Cardiac muscle cell (in vitro differentiated cells and primary cell): ENCODE results near the gene RGSL1. TPM values are rescaled to one million over a fixed set of nuclear protein-coding genes. Genes with fewer than 3 reads are reported as not detected.

Source experiments
- DNase-seq, 2 donors: peaks; one replicate each; pipeline versions ENCODE4 v3.0.0 to v3.0.0-alpha.2; 2010 to 2017; ENCODE audit warnings: low read depth in 1 of 2, low spot score in 1 of 2
- H3K27ac ChIP-seq: fragments of 200-600 bp; sonication (generic); 2 replicates; pipeline ENCODE4 v1.5.1; 2016
- H3K27me3 ChIP-seq: fragments of 200-600 bp; sonication (generic); 2 replicates; pipeline ENCODE4 v1.6.0; 2016; ENCODE audit warnings: control low read depth
- H3K36me3 ChIP-seq: fragments of 200-600 bp; sonication (generic); 2 replicates; pipeline ENCODE4 v1.5.1; 2016; ENCODE audit warnings: control low read depth
- H3K4me1 ChIP-seq: fragments of 200-600 bp; sonication (generic); 2 replicates; pipeline ENCODE4 v1.8.1; 2017; ENCODE audit warnings: low read depth, mild to moderate bottlenecking, mixed run types
- H3K4me3 ChIP-seq: fragments of 200-600 bp; sonication (generic); 2 replicates; pipeline ENCODE4 v1.5.1; 2016; ENCODE audit warnings: mild to moderate bottlenecking
- H3K9me3 ChIP-seq: fragments of 200-600 bp; sonication (generic); 2 replicates; pipeline ENCODE4 v1.5.1; 2017; ENCODE audit warnings: low read depth, mild to moderate bottlenecking, control low read depth
- CTCF ChIP-seq: IDR thresholded peaks from 2 replicates; pipeline ENCODE4 v1.5.1; 2012; ENCODE audit warnings: low read depth, mild to moderate bottlenecking, low read length
- polyA plus RNA-seq: library from polyadenylated mRNA; unstranded; fragments of >200 nt; fragmentation: Nextera tagmentation; extraction: Ambion mirVana; gene quantifications from 2 replicates; pipeline ENCODE4 v1.2.1, GENCODE V29; 2016
- total RNA-seq: library from RNA; depleted of rRNA; stranded (reverse); fragments of >200 nt; gene quantifications from 2 replicates; pipeline ENCODE4 v1.2.3, GENCODE V29; 2016

The RGSL1 gene
- total and polyA plus RNA-seq, 2 experiments from 2014 or later: not detected

GRCh38 chr1:182447660-182448059 is 2.3 kb upstream of the RGSL1 start:
- TF ChIP-seq CTCF: no peak
- Histone ChIP-seq H3K9me3 (no peaks in the 10 kb centered on the region), H3K27me3 (no peaks in the 10 kb centered on the region), H3K4me1 (no peaks in the 10 kb centered on the region), H3K36me3 (no peaks in the 10 kb centered on the region), H3K27ac (no peak overlapping the region), H3K4me3 (no peak overlapping the region)
- DNase-seq: no peak

GRCh38 chr1:182453631-182454030 is 3.7 kb downstream of the RGSL1 start:
- TF ChIP-seq CTCF: no peak
- no peaks in the 10 kb centered on the region for H3K36me3 ChIP-seq
- H3K27me3 ChIP-seq: no peaks in the 10 kb centered on the region
- no peak overlapping the region for H3K27ac ChIP-seq
- no peak for DNase-seq
- no peaks in the 10 kb centered on the region for H3K4me1 ChIP-seq
- H3K9me3 ChIP-seq: no peaks in the 10 kb centered on the region
- H3K4me3 ChIP-seq: no peak overlapping the region

DNA sequence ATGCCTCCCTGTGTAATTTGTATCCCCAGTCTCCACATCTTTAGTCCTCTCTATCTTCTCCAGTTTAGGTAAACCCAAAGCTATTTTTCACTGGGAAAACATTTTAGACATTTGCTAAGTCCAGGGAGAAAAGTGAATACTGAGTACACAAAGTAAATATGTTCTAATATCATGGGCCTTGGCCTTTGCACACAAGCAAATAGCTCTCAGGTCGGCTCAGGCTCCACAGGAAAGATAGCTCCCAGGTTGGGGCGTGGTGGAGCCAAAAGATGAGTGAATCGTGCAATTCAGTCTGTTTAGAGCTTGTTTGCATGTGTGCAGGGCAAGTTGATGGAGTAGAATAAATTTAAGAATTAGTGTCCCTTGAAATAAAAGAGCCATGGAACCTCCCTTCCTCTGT is 7.9 kb downstream of the RGSL1 start:
- DNase-seq: no peak
- no peak for TF ChIP-seq CTCF
- no peaks in the 10 kb centered on the region for H3K4me1 ChIP-seq

DNA sequence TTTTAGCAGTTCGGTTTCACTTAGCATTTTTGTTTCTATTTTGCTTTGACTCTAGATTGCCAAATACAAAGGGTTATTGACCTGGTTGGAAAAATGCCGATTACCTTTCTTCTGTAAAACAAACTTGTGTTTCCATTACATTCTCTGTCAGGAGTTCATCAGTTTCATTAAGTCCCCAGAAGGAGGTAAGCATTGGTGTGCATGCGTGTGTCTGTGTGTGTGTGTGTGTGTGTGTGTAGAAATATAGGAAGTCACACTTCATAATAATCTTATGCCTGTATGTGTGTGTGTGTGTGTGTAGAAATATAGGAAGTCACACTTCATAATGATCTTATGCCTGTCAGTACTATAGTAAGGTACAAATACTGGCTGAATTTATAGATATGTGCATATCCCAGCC is 10.0 kb downstream of the RGSL1 start:
- TF ChIP-seq CTCF: no peak
- H3K36me3 ChIP-seq: no peaks in the 10 kb centered on the region
- H3K9me3 ChIP-seq: no peaks in the 10 kb centered on the region
- no peak overlapping the region for H3K27ac ChIP-seq
- no peaks in the 10 kb centered on the region for H3K27me3 ChIP-seq
- H3K4me3 ChIP-seq: no peak overlapping the region
- DNase-seq: no peak
- H3K4me1 ChIP-seq: no peaks in the 10 kb centered on the region

More for the DNA sequence above, 7.9 kb downstream of the RGSL1 start:
- Histone ChIP-seq H3K27ac (no peak overlapping the region), H3K27me3 (no peaks in the 10 kb centered on the region), H3K4me3 (no peak overlapping the region), H3K36me3 (no peaks in the 10 kb centered on the region), H3K9me3 (no peaks in the 10 kb centered on the region)

DNA sequence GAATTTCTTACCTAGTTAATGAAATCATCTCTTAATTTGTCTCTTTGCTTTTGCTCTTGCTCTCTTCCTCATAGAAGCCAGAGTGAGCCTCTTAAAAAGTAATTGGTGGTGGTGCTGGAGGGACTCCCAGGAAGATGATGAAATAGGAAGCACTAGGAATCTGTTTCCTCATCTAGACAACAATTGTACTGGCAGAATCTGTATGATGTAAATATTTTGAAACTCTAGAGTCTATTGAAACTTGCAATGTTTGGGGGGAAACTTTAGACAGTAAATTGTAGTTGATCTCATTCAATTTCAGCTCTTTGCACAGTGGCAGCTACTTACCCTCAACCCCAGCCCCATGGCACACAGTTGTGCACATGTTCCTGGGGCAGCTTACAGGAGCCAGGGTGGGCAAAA is 10.6 kb downstream of the RGSL1 start:
- DNase-seq: peak in 1 of 2 donors; percentile 65
- Histone ChIP-seq H3K4me3 (no peak overlapping the region), H3K4me1 (no peaks in the 10 kb centered on the region), H3K27ac (no peak overlapping the region), H3K9me3 (no peaks in the 10 kb centered on the region), H3K36me3 (no peaks in the 10 kb centered on the region), H3K27me3 (no peaks in the 10 kb centered on the region)
- TF ChIP-seq CTCF: no peak

DNA sequence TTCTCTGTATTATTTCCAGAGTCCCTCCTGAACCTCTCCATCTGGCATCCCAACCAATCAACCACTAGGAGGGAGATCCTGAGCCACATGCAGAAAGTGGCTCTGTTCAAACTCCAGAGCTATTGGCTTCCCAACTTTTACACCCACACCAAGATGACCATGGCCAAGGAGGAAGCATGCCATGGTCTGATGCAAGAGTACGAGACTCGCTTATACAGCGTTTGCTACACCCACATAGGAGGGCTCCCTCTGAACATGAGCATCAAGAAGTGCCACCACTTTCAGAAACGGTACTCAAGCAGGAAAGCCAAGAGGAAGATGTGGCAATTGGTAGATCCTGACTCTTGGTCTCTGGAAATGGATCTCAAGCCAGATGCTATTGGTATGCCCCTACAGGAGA is 23.6 kb downstream of the RGSL1 start:
- Histone ChIP-seq H3K27ac (no peak overlapping the region), H3K9me3 (no peaks in the 10 kb centered on the region), H3K4me3 (no peak overlapping the region), H3K27me3 (peaks cover 2% of the 10 kb centered on the region), H3K36me3 (no peaks in the 10 kb centered on the region), H3K4me1 (no peaks in the 10 kb centered on the region)
- no peak for TF ChIP-seq CTCF
- DNase-seq: no peak
